Pancreas (tissue), 10 donors: ENCODE measurements around the gene CXCR3. TPM values are rescaled to one million over a fixed set of nuclear protein-coding genes. Genes with fewer than 3 reads are reported as not detected.

Experiments
- ATAC-seq, 4 donors: fragments of 200-7000 bp; cut with Tn5 transposase; one replicate each; pipeline versions ENCODE4 v1.8.0 to v1.9.1; 2020; ENCODE audit warnings: mild to moderate bottlenecking in 4 of 4, moderate library complexity in 4 of 4
- DNase-seq, 6 donors: peaks; one replicate each; pipeline ENCODE4 v3.0.0-alpha.2; 2020
- FAIRE-seq: peaks from 2 replicates; lab custom pipeline; 2012; peaks lifted over from hg19 to GRCh38; lab: Jason Lieb, UNC
- H3K27ac ChIP-seq, 4 donors: fragments of 200-600 bp; sonication (generic); 1 replicate in 3 of 4; 2 replicates in 1 of 4; pipeline versions ENCODE4 v1.5.0 to v1.8.0; 2020
- H3K27me3 ChIP-seq, 4 donors: fragments of 200-600 bp; one replicate each; pipeline ENCODE4 v1.8.0; 2021
- H3K36me3 ChIP-seq, 3 donors: fragments of 200-600 bp; sonication (generic) in 1 of 3; one replicate each; pipeline versions ENCODE4 v1.5.0 to v1.8.0; 2020 to 2021
- H3K4me1 ChIP-seq, 3 donors: fragments of 200-600 bp; one replicate each; pipeline ENCODE4 v1.8.0; 2021
- H3K4me3 ChIP-seq, 4 donors: fragments of 200-600 bp; sonication (generic) in 2 of 4; one replicate each; pipeline versions ENCODE4 v1.5.0 to v1.8.0; 2020 to 2021
- H3K9me3 ChIP-seq, 4 donors: fragments of 200-600 bp; one replicate each; pipeline ENCODE4 v1.8.0; 2021
- CTCF ChIP-seq, 4 donors: fragments of 200-600 bp; sonication (generic) in 3 of 4; IDR thresholded peaks; one replicate each; pipeline versions ENCODE4 v1.5.0 to v1.8.0; 2021; ENCODE audit warnings: antibody characterized with exemption in 4 of 4
- WGBS, 2 donors: extraction: QIAGEN DNeasy Blood & Tissue Kit; methylation state at CpG; one replicate each; pipeline ENCODE4 v1.1.7; 2013; 5-methylcytosine and 5-hydroxymethylcytosine counted together
- intact Hi-C, 3 donors: fragments of 100-400 bp; cut with DNase I; formaldehyde crosslinking; loops; one replicate each; pipeline versions ENCODE4 v1.11.1 to v1.14.2; 2022
- polyA plus RNA-seq, 2 donors: library from polyadenylated mRNA; stranded (reverse); fragments of 200-250 nt; gene quantifications; one replicate each; pipeline ENCODE4 v1.2.3, GENCODE V29; 2013
- total RNA-seq, 6 donors: library from RNA; stranded (reverse); fragmentation: NEBNext Ultra II Directional in 4 of 6; extraction: Animal tissue kit (Norgen Biotek cat#: 25700) in 4 of 6; gene quantifications; one replicate each; pipeline versions ENCODE4 v1.2.1 to v1.2.4, GENCODE V29; 2021 to 2023
- donor health status: healthy with polysubstance abuse.
- donor health status: DM: no; HTN: no; CAD: no; lungs with moderate emphysema.
- donor health status: DM: no; HTN: no; CAD: no.
- donor health status: control.
- donor health status: control.
- donor health status: Bipolar disorder and iron deficiency.
- donor health status: DM: yes; HTN: yes; CAD: no.
- donor health status: DM: no; HTN: no; CAD: no.
- donor health status: DM: no; HTN: no; CAD: no.
- donor health status: DM: yes; HTN: yes; CAD: no.

CXCR3 gene
- total and polyA plus RNA-seq, 8 donors = 0.11 to 0.52 (median 0.24) TPM; not detected in 3

GRCh38 chrX:71627588-71628404 is 9.5 kb upstream of the CXCR3 start:
- Histone ChIP-seq H3K27ac (no peak overlapping the region), H3K9me3 (no peaks in the 10 kb centered on the region), H3K4me3 (no peak overlapping the region), H3K36me3 (no peaks in the 10 kb centered on the region), H3K27me3 (no peaks in the 10 kb centered on the region), H3K4me1 (no peaks in the 10 kb centered on the region)
- 71 to 73% methylated on average over 14 of the region's 14 CpGs for WGBS, 2 donors
- no peak for FAIRE-seq
- TF ChIP-seq CTCF (IDR thresholded peaks at IDR 0.05) = no peak
- intact Hi-C loops = no loop called here
- ATAC-seq = no peak
- DNase-seq = no peak

- Histone ChIP-seq H3K4me1 (no peaks in the 10 kb centered on the region), H3K27ac (no peak overlapping the region), H3K36me3 (no peaks in the 10 kb centered on the region), H3K9me3 (no peaks in the 10 kb centered on the region), H3K27me3 (no peaks in the 10 kb centered on the region), H3K4me3 (no peak overlapping the region)
- ATAC-seq (no peak), DNase-seq (no peak), FAIRE-seq (no peak)
- intact Hi-C loops = no loop called here
- no peak for TF ChIP-seq CTCF (IDR thresholded peaks at IDR 0.05)
- 72 to 88% methylated on average over 6 of the region's 6 CpGs for WGBS, 2 donors
These were observed 8.3 kb upstream of the CXCR3 start for GRCh38 chrX:71626576-71626975.

DNA sequence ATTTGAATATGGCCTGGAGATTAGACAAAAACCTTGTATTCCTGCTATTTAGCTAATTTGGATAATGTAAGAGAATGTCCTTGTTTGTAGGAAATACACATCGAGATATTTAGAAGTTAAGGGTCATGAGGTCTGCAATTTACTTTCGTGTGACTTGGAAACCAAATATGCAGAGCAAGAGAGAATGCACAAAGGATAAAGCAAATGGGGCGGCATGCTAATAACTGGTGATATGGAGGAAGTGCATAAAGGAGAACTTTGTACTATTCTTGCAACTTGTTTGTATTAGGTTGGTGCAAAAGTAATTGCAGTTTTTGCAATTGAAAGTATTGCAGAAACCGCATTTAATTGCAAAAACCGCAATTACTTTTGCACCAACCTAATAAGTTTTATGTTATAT is 7.2 kb upstream of the CXCR3 start:
- Histone ChIP-seq H3K27me3 (no peaks in the 10 kb centered on the region), H3K27ac (no peak overlapping the region), H3K36me3 (no peaks in the 10 kb centered on the region), H3K4me3 (no peak overlapping the region), H3K4me1 (no peaks in the 10 kb centered on the region), H3K9me3 (no peaks in the 10 kb centered on the region)
- FAIRE-seq = no peak
- intact Hi-C loops = no loop called here
- 81 to 82% methylated on average over 5 of the region's 5 CpGs for WGBS, 2 donors
- no peak for TF ChIP-seq CTCF (IDR thresholded peaks at IDR 0.05)
- no peak for ATAC-seq
- no peak for DNase-seq

GRCh38 chrX:71623714-71624113 is 5.4 kb upstream of the CXCR3 start:
- no peak for ATAC-seq
- no peak for TF ChIP-seq CTCF (IDR thresholded peaks at IDR 0.05)
- no peak for DNase-seq
- intact Hi-C loops = no loop called here
- Histone ChIP-seq H3K27ac (no peak overlapping the region), H3K27me3 (no peaks in the 10 kb centered on the region), H3K9me3 (no peaks in the 10 kb centered on the region), H3K36me3 (no peaks in the 10 kb centered on the region), H3K4me1 (no peaks in the 10 kb centered on the region), H3K4me3 (no peak overlapping the region)
- no peak for FAIRE-seq
- WGBS, 2 donors = 88 to 97% methylated on average over 3 of the region's 3 CpGs
